A549 (cell line): Measurements from ENCODE around the gene GLS.

Experiments used
- CBX8 ChIP-seq: fragments of 200-600 bp; sonication (generic); IDR thresholded peaks from 2 replicates; pipeline ENCODE4 v1.6.1; 2016
- EP300 ChIP-seq, 2 experiments: fragments of >200 bp; sonication (Bioruptor Twin); formaldehyde crosslinking; IDR thresholded peaks; 2 replicates in 1 of 2; 3 replicates in 1 of 2; pipeline ENCODE4 v1.6.1; 2016 to 2017
- GATA3 ChIP-seq: IDR thresholded peaks from 2 replicates; pipeline ENCODE4 v1.6.1; 2012; ENCODE audit warnings: borderline replicate concordance
- KDM5A ChIP-seq: fragments of 200-600 bp; sonication (generic); IDR thresholded peaks from 2 replicates; pipeline ENCODE4 v1.6.1; 2016; ENCODE audit warnings: antibody characterized with exemption, mild to moderate bottlenecking
- MYC ChIP-seq: IDR thresholded peaks from 2 replicates; pipeline ENCODE4 v1.6.1; 2012; ENCODE audit warnings: mild to moderate bottlenecking, inconsistent platforms, low read length, improper control_type of control experiment, borderline replicate concordance
- POLR2A ChIP-seq: IDR thresholded peaks from 2 replicates; pipeline ENCODE4 v1.6.1; 2012; ENCODE audit warnings: mild to moderate bottlenecking, low read length
- REST ChIP-seq: fragments of 200-600 bp; sonication (generic); IDR thresholded peaks from 2 replicates; pipeline ENCODE4 v1.6.1; 2016; ENCODE audit warnings: antibody characterized with exemption, mild to moderate bottlenecking, moderate library complexity
- USF2 ChIP-seq: fragments of 450-650 bp; IDR thresholded peaks from 2 replicates; pipeline ENCODE4 v1.6.1; 2014; ENCODE audit warnings: antibody characterized with exemption
- TF ChIP-seq, protein P1 (sequence below): fragments of >200 bp; sonication (Bioruptor Twin); formaldehyde crosslinking; IDR thresholded peaks from 3 replicates; pipeline ENCODE4 v1.5.1; 2016
- TF ChIP-seq, protein P2 (sequence below): fragments of 250-450 bp; sonication (Bioruptor Pico); IDR thresholded peaks from 2 replicates; pipeline ENCODE4 v1.5.0; 2020; ENCODE audit warnings: low read depth, mild to moderate bottlenecking, moderate library complexity

DNA sequence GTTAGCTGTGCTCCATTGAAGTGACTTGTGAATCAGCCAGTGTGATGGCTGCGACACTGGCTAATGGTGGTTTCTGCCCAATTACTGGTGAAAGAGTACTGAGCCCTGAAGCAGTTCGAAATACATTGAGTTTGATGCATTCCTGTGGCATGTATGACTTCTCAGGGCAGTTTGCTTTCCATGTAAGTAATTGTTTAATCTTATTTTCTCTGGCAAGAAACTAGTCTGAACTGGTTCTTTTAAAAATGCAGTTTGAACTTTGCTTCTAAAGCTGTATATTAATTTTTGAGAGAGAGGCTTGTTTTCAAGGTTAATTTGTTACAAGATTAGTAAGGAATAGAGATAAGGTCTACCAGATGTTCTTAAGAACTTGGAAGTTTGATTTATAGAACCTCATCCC lies 46.7 kb downstream of the GLS start:
- TF ChIP-seq KDM5A = no peak
- no peak for TF ChIP-seq REST
- no peak for TF ChIP-seq EP300 (IDR thresholded peaks at IDR 0.05)
- TF ChIP-seq, protein P1, sequence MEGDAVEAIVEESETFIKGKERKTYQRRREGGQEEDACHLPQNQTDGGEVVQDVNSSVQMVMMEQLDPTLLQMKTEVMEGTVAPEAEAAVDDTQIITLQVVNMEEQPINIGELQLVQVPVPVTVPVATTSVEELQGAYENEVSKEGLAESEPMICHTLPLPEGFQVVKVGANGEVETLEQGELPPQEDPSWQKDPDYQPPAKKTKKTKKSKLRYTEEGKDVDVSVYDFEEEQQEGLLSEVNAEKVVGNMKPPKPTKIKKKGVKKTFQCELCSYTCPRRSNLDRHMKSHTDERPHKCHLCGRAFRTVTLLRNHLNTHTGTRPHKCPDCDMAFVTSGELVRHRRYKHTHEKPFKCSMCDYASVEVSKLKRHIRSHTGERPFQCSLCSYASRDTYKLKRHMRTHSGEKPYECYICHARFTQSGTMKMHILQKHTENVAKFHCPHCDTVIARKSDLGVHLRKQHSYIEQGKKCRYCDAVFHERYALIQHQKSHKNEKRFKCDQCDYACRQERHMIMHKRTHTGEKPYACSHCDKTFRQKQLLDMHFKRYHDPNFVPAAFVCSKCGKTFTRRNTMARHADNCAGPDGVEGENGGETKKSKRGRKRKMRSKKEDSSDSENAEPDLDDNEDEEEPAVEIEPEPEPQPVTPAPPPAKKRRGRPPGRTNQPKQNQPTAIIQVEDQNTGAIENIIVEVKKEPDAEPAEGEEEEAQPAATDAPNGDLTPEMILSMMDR = no peak
- TF ChIP-seq, protein P2, sequence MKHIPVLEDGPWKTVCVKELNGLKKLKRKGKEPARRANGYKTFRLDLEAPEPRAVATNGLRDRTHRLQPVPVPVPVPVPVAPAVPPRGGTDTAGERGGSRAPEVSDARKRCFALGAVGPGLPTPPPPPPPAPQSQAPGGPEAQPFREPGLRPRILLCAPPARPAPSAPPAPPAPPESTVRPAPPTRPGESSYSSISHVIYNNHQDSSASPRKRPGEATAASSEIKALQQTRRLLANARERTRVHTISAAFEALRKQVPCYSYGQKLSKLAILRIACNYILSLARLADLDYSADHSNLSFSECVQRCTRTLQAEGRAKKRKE (CRISPR knock-in tag) = no peak
- no peak for TF ChIP-seq MYC
- TF ChIP-seq USF2 = no peak
- TF ChIP-seq GATA3 = no peak
- no peak for TF ChIP-seq POLR2A
- no peak for TF ChIP-seq CBX8
